Measurements from ENCODE around the gene HTR3E. TPM values are rescaled to one million over a fixed set of nuclear protein-coding genes. Genes with fewer than 3 reads are reported as not detected.
"Not testable (repeated sequence)": the region's sequence is repeated elsewhere in the genome, so short reads cannot be mapped to it uniquely, and the experiment has no call there.

HTR3E gene
- total and polyA plus RNA-seq, 3 experiments from 2014 or later: not detected

GRCh38 chr3:184149123-184149522 lies 52.3 kb downstream of the HTR3E start:
- Histone ChIP-seq H3K27ac (ENCODE audit: low read depth, low read length) (no peak overlapping the region), H3K36me3 (ENCODE audit: insufficient read depth, low read length) (peaks cover 9% of the 10 kb centered on the region), H3K4me1 (ENCODE audit: insufficient read depth, low read length) (no peaks in the 10 kb centered on the region), H3K27me3 (ENCODE audit: insufficient read depth, low read length, poor library complexity, severe bottlenecking) (no peaks in the 10 kb centered on the region), H3K9me3 (ENCODE audit: low read length) (no peaks in the 10 kb centered on the region), H3K4me3 (ENCODE audit: low read length) (no peak overlapping the region)
- DNase-seq: no peak
- Mint-ChIP-seq H3K27ac (peak overlapping the region in 1 of 8 donors; percentile 48), H3K9me3 (no peaks in the 10 kb centered on the region), H3K27me3 (no peaks in the 10 kb centered on the region), H3K36me3 (peaks cover 0 to 22% (median 0%) of the 10 kb centered on the region in 3 donors), H3K4me1 (peaks cover 0 to 3% (median 0%) of the 10 kb centered on the region in 3 donors), H3K4me3 (no peak overlapping the region)
- POLR2A ChIA-PET: interaction anchor here (0.9 kb wide), 1 partner anchor 10 kb away, joined by 4 read pairs; no protein-coding TSS in a partner anchor
- CTCF ChIA-PET: no interaction called here

- POLR2A ChIA-PET; H3K36me3 ChIP-seq (ENCODE audit: insufficient read depth, low read length); H3K9me3 Mint-ChIP-seq; H3K4me1 Mint-ChIP-seq; H3K27me3 Mint-ChIP-seq; DNase-seq; H3K4me3 ChIP-seq (ENCODE audit: low read length); H3K27me3 ChIP-seq (ENCODE audit: insufficient read depth, low read length, poor library complexity, severe bottlenecking); H3K4me1 ChIP-seq (ENCODE audit: insufficient read depth, low read length); H3K27ac ChIP-seq (ENCODE audit: low read depth, low read length); H3K9me3 ChIP-seq (ENCODE audit: low read length); CTCF ChIA-PET: not testable (repeated sequence)
- H3K27ac Mint-ChIP-seq: peak overlapping the region in 1 of 8 donors; percentile 48
- peak overlapping the region in 1 of 7 donors; percentile 48 for H3K4me3 Mint-ChIP-seq
- H3K36me3 Mint-ChIP-seq: peaks cover 0 to 16% (median 0%) of the 10 kb centered on the region in 3 donors
These were observed 52.9 kb downstream of the HTR3E start for GRCh38 chr3:184149770-184150169.

- Mint-ChIP-seq H3K4me1 (peaks cover 23 to 39% (median 28%) of the 10 kb centered on the region in 3 donors), H3K4me3 (peak within 1 kb of the TSS; percentile 94 to 99 (median 95)), H3K9me3 (no peaks in the 10 kb centered on the region), H3K27ac (peak within 1 kb of the TSS; percentile 61 to 100 (median 90)), H3K27me3 (no peaks in the 10 kb centered on the region), H3K36me3 (peaks cover 0 to 5% (median 1%) of the 10 kb centered on the region in 3 donors)
- Histone ChIP-seq H3K4me3 (ENCODE audit: low read length) (peak within 1 kb of the TSS; percentile 84), H3K9me3 (ENCODE audit: low read length) (no peaks in the 10 kb centered on the region), H3K27me3 (ENCODE audit: insufficient read depth, low read length, poor library complexity, severe bottlenecking) (no peaks in the 10 kb centered on the region), H3K27ac (ENCODE audit: low read depth, low read length) (peak within 1 kb of the TSS; percentile 70), H3K36me3 (ENCODE audit: insufficient read depth, low read length) (no peaks in the 10 kb centered on the region), H3K4me1 (ENCODE audit: insufficient read depth, low read length) (peaks cover 17% of the 10 kb centered on the region)
- POLR2A ChIA-PET: interaction anchor here (0.6 to 1.3 kb wide), 4 partner anchors 11 to 43 kb away, joined by 3 to 13 read pairs (median 6); partner anchors contain the start of gene EIF2B5
- CTCF ChIA-PET: interaction anchor here (1.1 to 1.7 kb wide), 5 partner anchors 9 to 20 kb away, joined by 4 to 7 read pairs (median 5); partner anchors contain the start of gene EIF2B5
- DNase-seq: peak; percentile 38 to 61 (median 40)
These were observed 58.2 kb downstream of the HTR3E start, which contains the start of gene DVL3 for GRCh38 chr3:184154885-184155643. TSS of gene DVL3 (plus strand) at chr3:184155377. CDS start at chr3:184155636, 259 bp downstream.

GRCh38 chr3:184155644-184156521 lies 59.0 kb downstream of the HTR3E start:
- Histone ChIP-seq H3K36me3 (ENCODE audit: insufficient read depth, low read length) (no peaks in the 10 kb centered on the region), H3K4me1 (ENCODE audit: insufficient read depth, low read length) (peaks cover 17% of the 10 kb centered on the region), H3K27ac (ENCODE audit: low read depth, low read length) (peak overlapping the region; percentile 70), H3K27me3 (ENCODE audit: insufficient read depth, low read length, poor library complexity, severe bottlenecking) (no peaks in the 10 kb centered on the region), H3K9me3 (ENCODE audit: low read length) (no peaks in the 10 kb centered on the region), H3K4me3 (ENCODE audit: low read length) (peak overlapping the region; percentile 84)
- H3K27me3 Mint-ChIP-seq: no peaks in the 10 kb centered on the region
- H3K27ac Mint-ChIP-seq: peak overlapping the region; percentile 55 to 100 (median 90)
- no peaks in the 10 kb centered on the region for H3K9me3 Mint-ChIP-seq
- DNase-seq: peak; percentile 26 to 63 (median 35)
- peak overlapping the region; percentile 94 to 99 (median 95) for H3K4me3 Mint-ChIP-seq
- H3K4me1 Mint-ChIP-seq: peaks cover 26 to 44% (median 34%) of the 10 kb centered on the region in 3 donors
- H3K36me3 Mint-ChIP-seq: peaks cover 0 to 7% (median 1%) of the 10 kb centered on the region in 3 donors
- ChIA-PET CTCF (interaction anchor here (1.1 to 1.7 kb wide), 6 partner anchors 9 to 94 kb away, joined by 3 to 7 read pairs (median 5); partner anchors contain the start of genes EEF1AKMT4 and EIF2B5), POLR2A (interaction anchor here (0.6 to 1.3 kb wide), 4 partner anchors 11 to 42 kb away, joined by 3 to 13 read pairs (median 6); partner anchors contain the start of gene EIF2B5)

GRCh38 chr3:184156522-184156955 lies 59.7 kb downstream of the HTR3E start:
- peak overlapping the region; percentile 70 for H3K27ac ChIP-seq (ENCODE audit: low read depth, low read length)
- H3K4me1 ChIP-seq (ENCODE audit: insufficient read depth, low read length): peaks cover 17% of the 10 kb centered on the region
- H3K27me3 ChIP-seq (ENCODE audit: insufficient read depth, low read length, poor library complexity, severe bottlenecking): no peaks in the 10 kb centered on the region
- POLR2A ChIA-PET: no interaction called here
- Mint-ChIP-seq H3K4me3 (peak overlapping the region; percentile 94 to 99 (median 95)), H3K36me3 (peaks cover 0 to 9% (median 3%) of the 10 kb centered on the region in 3 donors), H3K27ac (peak overlapping the region; percentile 29 to 100 (median 74)), H3K9me3 (no peaks in the 10 kb centered on the region), H3K27me3 (no peaks in the 10 kb centered on the region), H3K4me1 (peaks cover 29 to 47% (median 37%) of the 10 kb centered on the region in 3 donors)
- no peaks in the 10 kb centered on the region for H3K36me3 ChIP-seq (ENCODE audit: insufficient read depth, low read length)
- H3K9me3 ChIP-seq (ENCODE audit: low read length): no peaks in the 10 kb centered on the region
- CTCF ChIA-PET: interaction anchor here (0.8 to 1.7 kb wide), 6 partner anchors 9 to 93 kb away, joined by 3 to 7 read pairs (median 4); partner anchors contain the start of genes EEF1AKMT4 and EIF2B5
- H3K4me3 ChIP-seq (ENCODE audit: low read length): peak overlapping the region; percentile 84
- DNase-seq: no peak

Other genes with a start within 250 kb of the HTR3E start
- gene PARL, start 212.2 kb upstream of the HTR3E start, total RNA-seq: 10 to 100 TPM; 95.9 to 98.1 TPM
- 93.4 TPM for gene PARL, start 212.2 kb upstream of the HTR3E start, polyA plus RNA-seq
- gene ABCC5, start 79.2 kb upstream of the HTR3E start, total RNA-seq: 10 to 100 TPM; 18.1 to 19.0 TPM
- 9.5 TPM for gene ABCC5, start 79.2 kb upstream of the HTR3E start, polyA plus RNA-seq
- gene HTR3D, start 65.3 kb upstream of the HTR3E start, total RNA-seq: not detected
- gene HTR3D, start 65.3 kb upstream of the HTR3E start, polyA plus RNA-seq: not detected
- not detected for gene HTR3C, start 44.0 kb upstream of the HTR3E start, total RNA-seq
- gene HTR3C, start 44.0 kb upstream of the HTR3E start, polyA plus RNA-seq: not detected
- 10 to 100 TPM; 74.8 to 83.9 TPM for gene EIF2B5, start 38.3 kb downstream of the HTR3E start, total RNA-seq
- 51.6 TPM for gene EIF2B5, start 38.3 kb downstream of the HTR3E start, polyA plus RNA-seq
- 10 to 100 TPM; 38.5 to 44.0 TPM for gene DVL3, start 58.3 kb downstream of the HTR3E start, total RNA-seq
- 15.4 TPM for gene DVL3, start 58.3 kb downstream of the HTR3E start, polyA plus RNA-seq
- 100 to 1,000 TPM; 268 to 270 TPM for gene AP2M1, start 77.8 kb downstream of the HTR3E start, total RNA-seq
- gene AP2M1, start 77.8 kb downstream of the HTR3E start, polyA plus RNA-seq: 265 TPM
- gene ABCF3, start 89.1 kb downstream of the HTR3E start, total RNA-seq: 10 to 100 TPM; 70.8 to 70.9 TPM
- 54.5 TPM for gene ABCF3, start 89.1 kb downstream of the HTR3E start, polyA plus RNA-seq
- under 1 TPM in 1 of 2 experiments, not detected in 1; 0.11 TPM for gene VWA5B2, start 132.5 kb downstream of the HTR3E start, total RNA-seq
- not detected for gene VWA5B2, start 132.5 kb downstream of the HTR3E start, polyA plus RNA-seq
- 10 to 100 TPM; 59.4 to 61.4 TPM for gene ALG3, start 151.9 kb downstream of the HTR3E start, total RNA-seq
- gene ALG3, start 151.9 kb downstream of the HTR3E start, polyA plus RNA-seq: 73.2 TPM
- gene EEF1AKMT4, start 152.6 kb downstream of the HTR3E start, total RNA-seq: 10 to 100 TPM; 13.2 to 14.5 TPM
- gene EEF1AKMT4, start 152.6 kb downstream of the HTR3E start, polyA plus RNA-seq: 5.3 TPM
- under 1 TPM; 0.66 to 0.77 TPM for gene CAMK2N2, start 164.5 kb downstream of the HTR3E start, total RNA-seq
- gene CAMK2N2, start 164.5 kb downstream of the HTR3E start, polyA plus RNA-seq: not detected
- gene ECE2, start 179.0 kb downstream of the HTR3E start, total RNA-seq: not detected
- not detected for gene ECE2, start 179.0 kb downstream of the HTR3E start, polyA plus RNA-seq
- gene PSMD2, start 202.2 kb downstream of the HTR3E start, total RNA-seq: 100 to 1,000 TPM; 334 to 342 TPM
- gene PSMD2, start 202.2 kb downstream of the HTR3E start, polyA plus RNA-seq: 211 TPM
- 100 to 1,000 TPM; 693 to 694 TPM for gene EIF4G1, start 217.5 kb downstream of the HTR3E start, total RNA-seq
- 46.2 TPM for gene EIF4G1, start 217.5 kb downstream of the HTR3E start, polyA plus RNA-seq
- gene FAM131A, start 240.5 kb downstream of the HTR3E start, total RNA-seq: 1 to 10 TPM; 2.2 to 2.4 TPM
- gene FAM131A, start 240.5 kb downstream of the HTR3E start, polyA plus RNA-seq: 2.2 TPM

Data from CD8-positive, alpha-beta memory T cell (primary cell).